ENCODE measurements around the gene AKNAD1.

DNA sequence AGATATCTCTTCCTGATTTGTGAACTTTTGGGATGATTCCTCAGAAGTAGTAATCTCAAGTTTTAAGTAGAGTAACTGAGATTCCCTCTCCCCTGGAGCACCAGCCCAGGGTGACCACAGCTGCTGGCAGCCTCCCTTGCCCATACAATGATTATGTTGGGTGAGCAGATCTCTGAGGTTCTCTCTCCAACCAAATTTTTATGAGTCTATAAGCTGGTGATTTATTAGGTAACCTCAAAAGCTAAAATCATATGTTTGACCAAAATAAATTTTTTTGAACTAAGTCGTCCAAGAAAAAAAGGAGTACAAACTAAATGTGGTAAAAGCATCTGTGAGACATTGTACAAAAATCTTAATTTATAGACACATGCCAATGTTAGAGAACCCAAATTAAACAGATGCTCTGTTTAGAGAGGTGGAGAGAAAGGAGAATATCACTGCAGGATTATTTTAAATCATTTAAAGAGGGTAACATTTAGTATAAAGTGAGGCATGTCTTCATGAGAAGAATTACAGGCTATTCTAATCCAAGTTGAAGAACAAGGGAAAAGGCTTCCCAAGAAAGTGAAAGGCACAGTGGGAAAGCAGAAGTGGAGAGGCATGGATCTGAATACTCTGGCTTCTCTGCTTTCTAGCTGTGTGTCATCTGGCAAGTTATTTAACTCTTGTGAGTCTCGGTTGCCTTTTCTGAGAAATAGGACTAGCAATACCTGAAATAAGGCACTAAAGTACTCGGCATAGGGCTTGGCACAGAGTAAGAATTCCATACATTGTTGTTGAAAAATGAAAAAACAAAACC is 2.5 kb downstream of the AKNAD1 start:
- TF ChIP-seq, protein P1, sequence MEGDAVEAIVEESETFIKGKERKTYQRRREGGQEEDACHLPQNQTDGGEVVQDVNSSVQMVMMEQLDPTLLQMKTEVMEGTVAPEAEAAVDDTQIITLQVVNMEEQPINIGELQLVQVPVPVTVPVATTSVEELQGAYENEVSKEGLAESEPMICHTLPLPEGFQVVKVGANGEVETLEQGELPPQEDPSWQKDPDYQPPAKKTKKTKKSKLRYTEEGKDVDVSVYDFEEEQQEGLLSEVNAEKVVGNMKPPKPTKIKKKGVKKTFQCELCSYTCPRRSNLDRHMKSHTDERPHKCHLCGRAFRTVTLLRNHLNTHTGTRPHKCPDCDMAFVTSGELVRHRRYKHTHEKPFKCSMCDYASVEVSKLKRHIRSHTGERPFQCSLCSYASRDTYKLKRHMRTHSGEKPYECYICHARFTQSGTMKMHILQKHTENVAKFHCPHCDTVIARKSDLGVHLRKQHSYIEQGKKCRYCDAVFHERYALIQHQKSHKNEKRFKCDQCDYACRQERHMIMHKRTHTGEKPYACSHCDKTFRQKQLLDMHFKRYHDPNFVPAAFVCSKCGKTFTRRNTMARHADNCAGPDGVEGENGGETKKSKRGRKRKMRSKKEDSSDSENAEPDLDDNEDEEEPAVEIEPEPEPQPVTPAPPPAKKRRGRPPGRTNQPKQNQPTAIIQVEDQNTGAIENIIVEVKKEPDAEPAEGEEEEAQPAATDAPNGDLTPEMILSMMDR (conservative IDR thresholded peaks at IDR 0.05; ENCODE audit: low read length) = no peak
- no peak for TF ChIP-seq EZH2phosphoT487 (IDR thresholded peaks at IDR 0.05; ENCODE audit: borderline replicate concordance)
